Neuronal stem cell (in vitro differentiated cells): ENCODE results near the gene CDH19.

ENCODE experiments used
- DNase-seq: peaks from one replicate; pipeline ENCODE4 v3.0.0-alpha.2; 2013; ENCODE audit warnings: low spot score
- H2AFZ ChIP-seq: one replicate; pipeline ENCODE4 v1.6.1; 2013; ENCODE audit warnings: mild to moderate bottlenecking, low read length, inconsistent platforms
- H2AK5ac ChIP-seq: 2 replicates; pipeline ENCODE4 v1.6.1; 2013; ENCODE audit warnings: low read depth, mild to moderate bottlenecking, inconsistent platforms, low read length, moderate library complexity, mixed read lengths
- H2BK120ac ChIP-seq: 2 replicates; pipeline ENCODE4 v1.6.1; 2013; ENCODE audit warnings: low read depth, mild to moderate bottlenecking, inconsistent platforms, low read length, moderate library complexity, mixed read lengths
- H2BK12ac ChIP-seq: one replicate; pipeline ENCODE4 v1.6.1; 2013; ENCODE audit warnings: low read length, inconsistent platforms
- H2BK15ac ChIP-seq: 2 replicates; pipeline ENCODE4 v1.6.1; 2013; ENCODE audit warnings: mild to moderate bottlenecking, low read length, inconsistent platforms, mixed read lengths
- H2BK5ac ChIP-seq: one replicate; pipeline ENCODE4 v1.6.1; 2013; ENCODE audit warnings: inconsistent platforms, mild to moderate bottlenecking, low read length, moderate library complexity
- H3K14ac ChIP-seq: one replicate; pipeline ENCODE4 v1.6.1; 2013; ENCODE audit warnings: low read length, inconsistent platforms
- H3K18ac ChIP-seq: 2 replicates; pipeline ENCODE4 v1.6.1; 2013; ENCODE audit warnings: low read length, inconsistent platforms
- H3K23ac ChIP-seq: 2 replicates; pipeline ENCODE4 v1.6.1; 2013; ENCODE audit warnings: low read depth, mild to moderate bottlenecking, mixed read lengths, low read length, inconsistent platforms; ENCODE audit not compliant: poor library complexity
- H3K27ac ChIP-seq: replicated peaks from 3 replicates; pipeline ENCODE4 v1.5.1; 2013; ENCODE audit warnings: low read length, inconsistent platforms
- H3K27me3 ChIP-seq, 3 experiments: 2 replicates each; pipeline ENCODE4 v1.6.1; 2013; ENCODE audit warnings: low read length in 3 of 3, mild to moderate bottlenecking in 2 of 3, inconsistent platforms in 1 of 3, low read depth in 1 of 3, mixed read lengths in 1 of 3, moderate library complexity in 1 of 3; ENCODE audit not compliant: control insufficient read depth in 3 of 3, insufficient read depth in 3 of 3
- H3K36me3 ChIP-seq, 2 donors: replicated peaks in 1 of 2; 2 replicates each; pipeline ENCODE4 v1.6.1; 2013; ENCODE audit warnings: low read length in 2 of 2; ENCODE audit not compliant: control insufficient read depth in 2 of 2, insufficient read depth in 2 of 2
- H3K4ac ChIP-seq: 2 replicates; pipeline ENCODE4 v1.6.1; 2013; ENCODE audit warnings: inconsistent platforms, mild to moderate bottlenecking, low read length, moderate library complexity
- H3K4me1 ChIP-seq, 2 donors: 1 replicate in 1 of 2; 2 replicates in 1 of 2; pipeline ENCODE4 v1.6.1; 2013; ENCODE audit warnings: low read length in 2 of 2, low read depth in 1 of 2; ENCODE audit not compliant: control insufficient read depth in 2 of 2, insufficient read depth in 1 of 2
- H3K4me2 ChIP-seq: one replicate; pipeline ENCODE4 v1.6.1; 2013; ENCODE audit warnings: mild to moderate bottlenecking, low read length, inconsistent platforms; ENCODE audit not compliant: insufficient read depth, poor library complexity, severe bottlenecking
- H3K4me3 ChIP-seq, 2 donors: 2 replicates each; pipeline ENCODE4 v1.5.1; 2013; ENCODE audit warnings: low read length in 2 of 2, mild to moderate bottlenecking in 2 of 2, inconsistent platforms in 1 of 2, moderate library complexity in 1 of 2
- H3K79me1 ChIP-seq: one replicate; pipeline ENCODE4 v1.6.1; 2013; ENCODE audit warnings: low read depth, mild to moderate bottlenecking, inconsistent platforms, low read length, moderate library complexity
- H3K9ac ChIP-seq: one replicate; pipeline ENCODE4 v1.6.1; 2013; ENCODE audit warnings: mild to moderate bottlenecking, low read depth, low read length, inconsistent platforms; ENCODE audit not compliant: poor library complexity
- H3K9me3 ChIP-seq, 2 donors: replicated peaks in 1 of 2; 2 replicates each; pipeline versions ENCODE3 to v1.6.1; 2013; ENCODE audit warnings: low read length in 2 of 2, mild to moderate bottlenecking in 2 of 2, inconsistent platforms in 1 of 2, low read depth in 1 of 2, mixed read lengths in 1 of 2, moderate library complexity in 1 of 2; ENCODE audit not compliant: control insufficient read depth in 2 of 2, insufficient read depth in 1 of 2
- H4K8ac ChIP-seq: one replicate; pipeline ENCODE4 v1.6.1; 2013; ENCODE audit warnings: low read depth, mild to moderate bottlenecking, inconsistent platforms, low read length, moderate library complexity
- H4K91ac ChIP-seq: one replicate; pipeline ENCODE4 v1.6.1; 2013; ENCODE audit warnings: low read length, low read depth, mild to moderate bottlenecking, inconsistent platforms; ENCODE audit not compliant: poor library complexity
- WGBS, 2 donors: extraction: QIAGEN DNeasy Blood & Tissue Kit; methylation state at CpG; one replicate each; pipeline ENCODE4 v1.1.7; 2013; ENCODE audit warnings: missing lambda C conversion rate in 2 of 2, mixed read lengths in 1 of 2; ENCODE audit not compliant: insufficient read length in 2 of 2, insufficient replicate concordance in 1 of 2; ENCODE audit errors: extremely low coverage in 2 of 2; 5-methylcytosine and 5-hydroxymethylcytosine counted together

CDH19 gene

GRCh38 chr18:66461344-66461743 lies 142.5 kb downstream of the CDH19 start:
- H2BK120ac ChIP-seq: no peak overlapping the region
- H3K27ac ChIP-seq: no peak overlapping the region
- no peak overlapping the region for H2AFZ ChIP-seq
- no peaks in the 10 kb centered on the region for H3K9me3 ChIP-seq
- H3K27me3 ChIP-seq: no peaks in the 10 kb centered on the region
- no peak overlapping the region for H4K8ac ChIP-seq
- H3K18ac ChIP-seq: no peak overlapping the region
- H3K9ac ChIP-seq: no peak overlapping the region
- no peak overlapping the region for H3K4me3 ChIP-seq
- no peak overlapping the region for H4K91ac ChIP-seq
- no peak overlapping the region for H3K4me2 ChIP-seq
- no peak for DNase-seq
- H3K79me1 ChIP-seq: no peaks in the 10 kb centered on the region
- no peak overlapping the region for H2BK15ac ChIP-seq
- H3K14ac ChIP-seq: no peak overlapping the region
- WGBS, 2 donors: no CpG with 5 or more reads among the region's 3 CpGs
- H2AK5ac ChIP-seq: no peak overlapping the region
- no peaks in the 10 kb centered on the region for H3K36me3 ChIP-seq
- H2BK12ac ChIP-seq: no peak overlapping the region
- no peak overlapping the region for H2BK5ac ChIP-seq
- no peaks in the 10 kb centered on the region for H3K4me1 ChIP-seq
- H3K23ac ChIP-seq: no peak overlapping the region
- H3K4ac ChIP-seq: no peak overlapping the region

GRCh38 chr18:66457245-66457644 lies 146.6 kb downstream of the CDH19 start:
- no peak overlapping the region for H4K91ac ChIP-seq
- H3K36me3 ChIP-seq: no peaks in the 10 kb centered on the region
- DNase-seq: no peak
- H3K14ac ChIP-seq: no peak overlapping the region
- no peak overlapping the region for H3K18ac ChIP-seq
- H3K4me2 ChIP-seq: no peak overlapping the region
- no peak overlapping the region for H4K8ac ChIP-seq
- H2AFZ ChIP-seq: no peak overlapping the region
- no peak overlapping the region for H3K27ac ChIP-seq
- H3K4me3 ChIP-seq: no peak overlapping the region
- H2BK5ac ChIP-seq: no peak overlapping the region
- H3K27me3 ChIP-seq: no peaks in the 10 kb centered on the region
- no CpG with 5 or more reads among the region's 1 CpG for WGBS, 2 donors
- no peak overlapping the region for H3K4ac ChIP-seq
- H2BK15ac ChIP-seq: no peak overlapping the region
- H2BK120ac ChIP-seq: no peak overlapping the region
- no peaks in the 10 kb centered on the region for H3K9me3 ChIP-seq
- H3K4me1 ChIP-seq: peaks cover 0 to 3% of the 10 kb centered on the region in 2 donors
- H2BK12ac ChIP-seq: no peak overlapping the region
- no peak overlapping the region for H2AK5ac ChIP-seq
- H3K79me1 ChIP-seq: no peaks in the 10 kb centered on the region
- H3K23ac ChIP-seq: no peak overlapping the region
- H3K9ac ChIP-seq: no peak overlapping the region
